Aorta (tissue), 5 donors: ENCODE data around the gene THOC7. TPM values are rescaled to one million over a fixed set of nuclear protein-coding genes. Genes with fewer than 3 reads are reported as not detected.

Experiments used
- ATAC-seq: fragments of 200-7000 bp; cut with Tn5 transposase; one replicate; pipeline ENCODE4 v1.9.1; 2022; ENCODE audit warnings: moderate library complexity; ENCODE audit not compliant: low FRiP score
- DNase-seq, 2 donors: peaks; one replicate each; pipeline ENCODE4 v3.0.0-alpha.2; 2020
- H3K27ac ChIP-seq, 2 donors: one replicate each; pipeline ENCODE4 v1.5.1; 2013; ENCODE audit warnings: low read length in 2 of 2, mild to moderate bottlenecking in 2 of 2, moderate library complexity in 2 of 2, control low read depth in 1 of 2, inconsistent platforms in 1 of 2, low read depth in 1 of 2
- H3K27me3 ChIP-seq, 2 donors: one replicate each; pipeline ENCODE4 v1.6.1; 2013; ENCODE audit warnings: control low read depth in 1 of 2, low read length in 1 of 2, mild to moderate bottlenecking in 1 of 2, moderate library complexity in 1 of 2; ENCODE audit not compliant: insufficient read depth in 2 of 2, control insufficient read depth in 1 of 2
- H3K36me3 ChIP-seq, 2 donors: one replicate each; pipeline ENCODE4 v1.6.1; 2013; ENCODE audit warnings: control low read depth in 1 of 2, low read length in 1 of 2, mild to moderate bottlenecking in 1 of 2; ENCODE audit not compliant: insufficient read depth in 2 of 2, control insufficient read depth in 1 of 2
- H3K4me1 ChIP-seq, 2 donors: one replicate each; pipeline ENCODE4 v1.6.1; 2013; ENCODE audit warnings: low read length in 2 of 2, control low read depth in 1 of 2, mild to moderate bottlenecking in 1 of 2, moderate library complexity in 1 of 2; ENCODE audit not compliant: insufficient read depth in 2 of 2, control insufficient read depth in 1 of 2
- H3K4me3 ChIP-seq, 2 donors: one replicate each; pipeline ENCODE4 v1.5.1; 2013; ENCODE audit warnings: low read length in 2 of 2, control low read depth in 1 of 2, mild to moderate bottlenecking in 1 of 2
- H3K9me3 ChIP-seq: one replicate; pipeline ENCODE4 v1.6.1; 2013; ENCODE audit warnings: mild to moderate bottlenecking, low read length; ENCODE audit not compliant: control insufficient read depth
- WGBS, 2 donors: extraction: QIAGEN DNeasy Blood & Tissue Kit; methylation state at CpG; one replicate each; pipeline ENCODE4 v1.1.7; 2013; 5-methylcytosine and 5-hydroxymethylcytosine counted together
- intact Hi-C, 2 donors: fragments of 100-400 bp; cut with DNase I; formaldehyde crosslinking; loops; one replicate each; pipeline versions ENCODE4 v1.14.2 to v1.15.0; 2022
- polyA plus RNA-seq, 2 donors: library from polyadenylated mRNA; stranded (reverse); fragments of 200-250 nt; gene quantifications; one replicate each; pipeline ENCODE4 v1.2.3, GENCODE V29; 2013
- total RNA-seq, 2 donors: library from RNA; stranded (reverse); fragmentation: NEBNext Ultra II Directional; extraction: Animal tissue kit (Norgen Biotek cat#: 25700); gene quantifications; one replicate each; pipeline ENCODE4 v1.2.1, GENCODE V29; 2021
- donor health status: healthy with polysubstance abuse.
- donor health status: Bipolar disorder and iron deficiency.
- donor health status: DM: no; HTN: no; CAD: no.
- donor health status: DM: no; HTN: no; CAD: no.
- donor health status: DM: yes; HTN: yes; CAD: no.

THOC7 gene
- total and polyA plus RNA-seq, 4 donors: 53.8 to 150 (median 59.2) TPM

DNA sequence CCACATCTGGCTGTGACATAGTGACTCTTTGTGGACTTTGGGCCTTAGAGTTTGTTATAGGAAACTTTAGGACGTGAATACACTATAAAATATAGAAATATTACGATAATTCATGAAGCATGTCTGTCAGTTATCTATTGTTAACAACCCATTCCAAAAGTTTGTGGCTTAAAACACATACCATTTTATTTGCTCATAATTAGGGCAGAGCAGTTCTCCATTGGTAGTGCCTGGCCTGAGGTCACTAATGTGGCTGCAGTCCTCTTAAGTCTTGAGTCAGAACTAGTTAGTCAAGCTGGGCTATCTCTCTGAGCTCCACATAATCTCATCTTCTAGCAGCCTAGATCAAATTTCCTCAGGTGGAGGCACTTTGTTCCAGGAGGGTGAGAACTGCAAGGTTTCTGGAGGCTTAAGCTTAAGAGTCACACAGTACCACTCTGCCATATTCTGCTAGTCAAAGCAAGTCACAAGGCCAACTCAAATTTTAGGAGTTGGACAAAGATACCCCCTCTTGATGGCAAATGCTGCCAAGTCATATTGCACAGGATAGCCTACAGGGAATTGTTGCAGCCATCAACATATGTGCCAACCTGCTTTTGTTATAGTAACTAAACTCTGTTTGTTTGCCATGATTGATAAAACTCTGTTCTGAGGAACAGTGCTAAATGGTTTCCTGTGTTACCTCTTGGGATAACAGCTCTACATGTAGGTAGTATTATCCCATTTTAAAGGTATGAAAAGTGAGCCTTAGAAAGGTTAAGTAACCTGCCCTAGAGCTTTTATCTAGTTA lies 8.7 kb upstream of the THOC7 start:
- H3K27me3 ChIP-seq: no peaks in the 10 kb centered on the region
- no peak for DNase-seq
- 88 to 90% methylated on average over 2 of the region's 2 CpGs for WGBS, 2 donors
- intact Hi-C loops: no loop called here
- H3K4me1 ChIP-seq: peaks cover under 1 to 10% of the 10 kb centered on the region in 2 donors
- no peak overlapping the region for H3K27ac ChIP-seq
- H3K9me3 ChIP-seq: no peaks in the 10 kb centered on the region
- ATAC-seq: no peak
- H3K4me3 ChIP-seq: no peak overlapping the region
- no peaks in the 10 kb centered on the region for H3K36me3 ChIP-seq

DNA sequence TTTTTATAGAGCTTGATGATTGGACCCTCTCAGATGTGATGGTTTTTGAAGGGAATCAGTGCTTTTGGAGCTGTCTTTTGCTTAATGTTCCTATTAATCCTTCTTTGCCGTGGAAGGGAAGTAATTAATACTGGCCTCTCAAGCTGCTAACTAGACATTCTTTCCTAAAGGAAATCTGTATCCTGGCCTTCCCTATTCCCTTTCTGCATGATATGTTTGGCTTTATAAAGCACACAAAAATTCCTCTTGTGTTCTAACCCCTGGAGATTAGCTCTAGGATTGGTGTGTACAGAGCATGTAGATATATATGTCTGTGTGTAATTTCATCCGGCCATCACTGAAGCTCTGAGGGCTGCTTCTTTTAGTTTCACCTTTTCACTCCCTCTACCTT lies 7.0 kb upstream of the THOC7 start:
- H3K9me3 ChIP-seq: no peaks in the 10 kb centered on the region
- 53 to 66% methylated on average over 2 of the region's 2 CpGs for WGBS, 2 donors

DNA sequence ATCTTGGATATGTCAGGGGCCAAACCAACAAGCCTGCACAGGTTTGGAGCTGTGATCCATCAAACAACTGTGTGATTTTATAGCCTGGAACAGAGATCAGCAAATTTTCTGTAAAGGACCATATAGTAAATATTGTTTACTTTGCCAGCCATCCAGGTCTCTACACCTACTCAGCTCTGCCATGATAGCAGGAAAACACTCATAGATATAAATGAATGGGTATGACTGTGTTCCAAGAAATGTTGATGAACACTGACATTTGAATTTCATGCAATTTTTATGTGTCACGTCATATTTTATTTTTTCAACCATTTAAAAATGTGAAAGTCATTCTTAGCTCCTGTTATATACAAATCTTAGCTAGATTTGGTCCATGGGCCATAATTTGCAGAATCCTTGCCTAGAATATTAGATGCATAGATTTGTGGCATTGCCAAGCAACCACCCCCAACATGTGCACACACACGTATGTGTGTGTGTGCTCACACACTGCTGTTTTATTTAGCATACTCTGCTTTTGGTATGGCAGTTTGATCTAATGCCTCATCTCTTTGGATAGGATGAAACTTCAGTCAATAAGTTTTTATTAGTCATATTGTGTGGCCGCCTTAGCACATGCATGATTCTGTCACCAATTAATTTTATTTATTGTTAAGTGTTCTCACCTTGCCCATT lies 6.5 kb upstream of the THOC7 start:
- no peaks in the 10 kb centered on the region for H3K9me3 ChIP-seq
- H3K36me3 ChIP-seq: no peaks in the 10 kb centered on the region
- DNase-seq (no peak), ATAC-seq (no peak)
- H3K4me1 ChIP-seq: peaks cover 0 to 12% of the 10 kb centered on the region in 2 donors
- intact Hi-C loops: loop anchor here (10.0 kb wide), 1 partner anchor 125 kb away; no protein-coding TSS in a partner anchor
- H3K4me3 ChIP-seq: no peak overlapping the region
- no peak overlapping the region for H3K27ac ChIP-seq
- 69 to 71% methylated on average over 3 of the region's 3 CpGs for WGBS, 2 donors
- no peaks in the 10 kb centered on the region for H3K27me3 ChIP-seq

More for the DNA sequence above, 7.0 kb upstream of the THOC7 start:
- peaks cover 0 to 10% of the 10 kb centered on the region in 2 donors for H3K4me1 ChIP-seq
- DNase-seq: no peak
- ATAC-seq: no peak
- H3K4me3 ChIP-seq: no peak overlapping the region
- no peak overlapping the region for H3K27ac ChIP-seq
- intact Hi-C loops: no loop called here
- no peaks in the 10 kb centered on the region for H3K36me3 ChIP-seq
- H3K27me3 ChIP-seq: no peaks in the 10 kb centered on the region

DNA sequence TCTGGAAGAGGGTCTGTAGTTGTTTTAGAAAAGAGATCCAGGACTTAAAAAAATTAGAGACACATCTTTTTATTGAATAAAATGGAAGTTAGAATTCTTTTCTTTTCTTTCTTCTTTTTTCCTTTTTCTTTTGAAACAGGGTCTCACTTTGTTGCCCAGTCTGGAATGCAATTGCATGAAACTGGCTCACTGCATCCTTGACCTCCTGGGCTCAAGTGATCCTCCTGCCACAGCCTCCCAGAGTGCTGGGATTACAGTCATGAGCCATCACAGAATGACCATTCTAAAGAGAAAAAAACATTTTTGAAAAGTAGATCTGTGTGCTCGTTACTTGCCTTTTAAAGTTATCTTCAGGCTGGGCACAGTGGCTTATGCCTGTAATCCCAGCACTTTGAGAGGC lies 3.6 kb upstream of the THOC7 start:
- Histone ChIP-seq H3K36me3 (no peaks in the 10 kb centered on the region), H3K4me3 (no peak overlapping the region), H3K9me3 (no peaks in the 10 kb centered on the region), H3K4me1 (peaks cover 0 to 9% of the 10 kb centered on the region in 2 donors), H3K27me3 (no peaks in the 10 kb centered on the region), H3K27ac (no peak overlapping the region)
- intact Hi-C loops: loop anchor here (10.0 kb wide), 1 partner anchor 128 kb away; no protein-coding TSS in a partner anchor
- DNase-seq (no peak), ATAC-seq (no peak)
- 96 to 97% methylated on average over 1 of the region's 1 CpG for WGBS, 2 donors

DNA sequence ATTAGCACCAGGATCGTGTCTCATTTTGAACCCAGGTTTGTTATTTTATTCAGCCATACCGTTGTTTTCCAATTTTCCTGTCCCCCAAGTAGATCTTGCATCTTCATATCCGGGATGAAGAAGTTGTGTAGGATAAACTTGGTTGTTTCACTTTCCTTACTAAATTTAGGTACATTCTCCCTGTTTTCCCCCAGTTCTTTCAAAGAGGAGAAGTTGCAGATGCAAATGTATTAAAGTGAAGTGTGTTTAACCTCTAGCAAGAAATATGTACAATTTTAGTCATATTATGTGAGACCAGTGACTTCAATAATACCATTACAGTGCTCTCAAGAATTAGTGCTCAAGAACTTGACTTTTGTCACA lies 1.3 kb upstream of the THOC7 start:
- no peak for DNase-seq
- intact Hi-C loops: loop anchor here (5.0 to 10.0 kb wide), 2 partner anchors 47 to 130 kb away; partner anchors contain the start of gene SCAANT1 (in 2 of the 2)
- Histone ChIP-seq H3K4me3 (peak overlapping the region; percentile 90 to 92), H3K27me3 (no peaks in the 10 kb centered on the region), H3K36me3 (no peaks in the 10 kb centered on the region), H3K4me1 (peaks cover 0 to 6% of the 10 kb centered on the region in 2 donors), H3K9me3 (no peaks in the 10 kb centered on the region), H3K27ac (no peak overlapping the region)
- no peak for ATAC-seq
- 0 to 2% methylated on average over 3 of the region's 3 CpGs for WGBS, 2 donors

DNA sequence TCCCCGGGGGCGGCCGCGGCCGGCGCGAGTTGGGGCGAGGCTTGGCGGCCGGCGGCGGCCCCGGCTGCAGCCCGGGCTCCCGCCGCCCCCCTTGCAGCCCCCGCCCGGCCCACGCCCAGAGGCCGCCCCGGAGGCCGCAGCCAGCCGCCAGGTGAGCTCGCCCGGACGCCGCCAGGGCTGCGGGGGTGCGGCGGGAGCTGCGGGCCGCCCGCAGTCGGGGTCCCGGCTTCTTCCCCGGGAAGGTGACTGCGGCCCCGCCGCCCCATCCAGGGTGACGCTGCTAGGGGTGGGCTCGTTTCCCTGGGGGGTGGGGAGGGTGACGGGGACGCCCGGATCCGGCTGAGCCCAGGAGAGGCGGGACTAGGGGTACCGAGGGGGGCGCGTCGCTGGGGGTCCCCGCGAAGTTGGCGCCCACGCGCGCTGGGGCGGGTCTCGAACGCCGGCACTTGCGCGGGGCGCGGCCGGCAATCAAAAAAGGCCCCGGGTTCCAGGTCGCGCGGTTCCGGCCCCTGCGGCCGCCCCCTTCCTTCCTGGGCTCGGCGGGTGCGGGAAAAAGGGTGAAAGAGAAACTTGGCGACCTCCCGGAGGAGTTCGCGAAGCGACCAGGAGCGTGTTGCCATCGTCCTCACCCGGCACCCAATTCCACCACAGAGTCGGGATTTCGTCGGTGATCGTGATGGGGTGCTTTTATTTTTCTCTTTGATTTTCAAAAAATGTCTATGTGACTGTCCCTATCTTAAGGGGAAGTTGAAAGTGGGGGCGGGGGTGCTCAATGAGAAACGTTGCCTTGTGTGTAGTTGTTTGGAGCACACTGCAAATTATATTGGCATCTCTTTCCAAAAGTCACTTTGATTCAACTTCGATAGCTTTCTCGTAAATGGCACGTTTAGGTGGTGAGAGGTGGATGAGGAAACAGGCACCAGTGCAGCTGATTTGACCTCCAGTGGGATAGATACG lies 681 bp upstream of the THOC7 start:
- intact Hi-C loops: loop anchor here (5.0 to 10.0 kb wide), 2 partner anchors 48 to 131 kb away; partner anchors contain the start of gene SCAANT1 (in 2 of the 2)
- 0 to 1% methylated on average over 54 to 93 of the region's 93 CpGs for WGBS, 2 donors
- H3K9me3 ChIP-seq: no peaks in the 10 kb centered on the region
- peak overlapping the region in 1 of 2 donors; percentile 16 for H3K27ac ChIP-seq
- peak overlapping the region; percentile 90 to 92 for H3K4me3 ChIP-seq
- peak; percentile 67 for ATAC-seq
- peaks cover 2 to 6% of the 10 kb centered on the region in 2 donors for H3K4me1 ChIP-seq
- no peaks in the 10 kb centered on the region for H3K27me3 ChIP-seq
- peak; percentile 61 to 82 for DNase-seq
- no peaks in the 10 kb centered on the region for H3K36me3 ChIP-seq

DNA sequence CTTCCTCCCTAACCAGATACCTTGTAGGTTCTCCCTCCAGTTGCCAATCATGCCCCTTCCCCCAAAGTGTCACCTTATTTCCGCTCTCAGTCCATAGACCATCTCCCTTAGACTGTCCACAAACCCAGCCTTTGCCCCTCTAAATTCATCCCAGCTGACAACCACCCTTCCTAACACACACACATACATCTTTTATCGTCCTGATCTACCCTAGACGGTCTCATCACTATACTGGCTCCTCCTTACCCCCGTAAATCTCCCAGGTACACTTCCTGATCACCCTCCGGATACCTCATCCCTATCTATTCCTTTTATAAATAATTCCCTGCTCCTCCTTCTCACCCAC lies 828 bp downstream of the THOC7 start:
- DNase-seq: no peak
- Histone ChIP-seq H3K9me3 (no peaks in the 10 kb centered on the region), H3K27me3 (no peaks in the 10 kb centered on the region), H3K4me1 (peaks cover 2 to 3% of the 10 kb centered on the region in 2 donors), H3K27ac (no peak overlapping the region), H3K4me3 (peak overlapping the region; percentile 90 to 92), H3K36me3 (no peaks in the 10 kb centered on the region)
- intact Hi-C loops: loop anchor here (5.0 to 10.0 kb wide), 2 partner anchors 50 to 132 kb away; partner anchors contain the start of gene SCAANT1 (in 2 of the 2)
- 31 to 32% methylated on average over 5 of the region's 5 CpGs for WGBS, 2 donors
- ATAC-seq: no peak

DNA sequence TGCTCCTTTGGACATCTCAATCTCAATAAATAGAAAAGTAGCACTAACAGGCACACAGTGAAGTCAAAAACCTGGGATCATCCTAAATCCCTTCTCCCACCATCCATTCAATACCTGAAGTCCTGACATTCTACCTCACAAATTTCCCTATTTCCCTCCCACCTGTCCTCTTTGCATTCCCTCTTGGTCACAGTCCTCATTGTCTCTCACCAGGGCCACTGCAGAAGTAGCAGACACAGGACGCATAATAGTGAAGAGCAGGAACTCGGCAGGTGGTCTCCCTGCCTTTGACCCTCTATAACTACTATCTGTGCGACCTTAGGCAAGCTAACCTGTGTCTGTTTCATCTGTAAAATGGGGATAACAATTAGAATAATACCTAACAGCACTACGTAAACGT lies 2.3 kb downstream of the THOC7 start:
- Histone ChIP-seq H3K4me3 (no peak overlapping the region), H3K4me1 (peaks cover 2 to 3% of the 10 kb centered on the region in 2 donors), H3K36me3 (no peaks in the 10 kb centered on the region), H3K27me3 (no peaks in the 10 kb centered on the region), H3K9me3 (no peaks in the 10 kb centered on the region), H3K27ac (no peak overlapping the region)
- 89 to 91% methylated on average over 5 of the region's 5 CpGs for WGBS, 2 donors
- ATAC-seq (no peak), DNase-seq (no peak)
- intact Hi-C loops: loop anchor here (5.0 to 10.0 kb wide), 2 partner anchors 51 to 133 kb away; partner anchors contain the start of gene SCAANT1 (in 2 of the 2)
